Measurements from ENCODE around the gene PACSIN2. TPM values are rescaled to one million over a fixed set of nuclear protein-coding genes. Genes with fewer than 3 reads are reported as not detected.
"Not testable (repeated sequence)": the region's sequence is repeated elsewhere in the genome, so short reads cannot be mapped to it uniquely, and the experiment has no call there.

Gene PACSIN2
- total and polyA plus RNA-seq, 4 donors: 40.3 to 149 (median 84.0) TPM

DNA sequence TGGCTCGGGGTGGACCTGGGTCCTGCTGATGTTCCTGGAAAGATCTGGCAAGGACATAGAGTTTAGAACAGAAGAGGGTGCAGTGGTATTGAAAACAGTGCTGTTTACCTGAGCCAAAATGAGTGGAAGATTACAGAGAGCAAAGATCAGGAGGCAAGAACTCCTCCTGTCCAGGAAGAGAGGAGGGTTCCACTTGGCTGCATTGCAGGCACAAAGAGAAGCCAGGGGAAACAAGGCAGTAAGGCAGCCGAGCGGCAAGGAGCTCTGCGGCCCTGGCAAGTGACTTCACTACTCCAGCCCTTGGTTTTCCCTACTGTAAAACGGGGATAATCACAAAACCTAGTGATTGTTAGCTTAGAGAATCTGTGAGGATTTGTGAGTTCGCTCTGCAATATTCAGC lies 3.7 kb upstream of the PACSIN2 start:
- 81 to 85% methylated on average over 6 of the region's 6 CpGs for WGBS, 2 donors
- Histone ChIP-seq H3K27ac (ENCODE audit: low read depth in 1 of 2, low read length in 1 of 2) (peak overlapping the region in 1 of 2 donors; percentile 39), H3K4me1 (ENCODE audit: control insufficient read depth in 5 of 5, insufficient read depth in 5 of 5, low read length in 5 of 5) (peaks cover 0 to 10% (median 5%) of the 10 kb centered on the region in 5 donors), H3K9me3 (ENCODE audit: control insufficient read depth in 4 of 4, insufficient read depth in 3 of 4, low read length in 3 of 4) (no peaks in the 10 kb centered on the region), H3K9ac (ENCODE audit: insufficient read depth in 1 of 2, low read length in 2 of 2) (no peak overlapping the region), H3K27me3 (ENCODE audit: control insufficient read depth in 3 of 3, insufficient read depth in 3 of 3, low read length in 2 of 3) (no peaks in the 10 kb centered on the region), H3K36me3 (ENCODE audit: control insufficient read depth in 4 of 4, insufficient read depth in 4 of 4, low read length in 4 of 4) (no peaks in the 10 kb centered on the region), H3K4me3 (no peak overlapping the region)
- ATAC-seq (ENCODE audit: insufficient read depth, low FRiP score) (no peak), DNase-seq (no peak)
- TF ChIP-seq, protein P1, sequence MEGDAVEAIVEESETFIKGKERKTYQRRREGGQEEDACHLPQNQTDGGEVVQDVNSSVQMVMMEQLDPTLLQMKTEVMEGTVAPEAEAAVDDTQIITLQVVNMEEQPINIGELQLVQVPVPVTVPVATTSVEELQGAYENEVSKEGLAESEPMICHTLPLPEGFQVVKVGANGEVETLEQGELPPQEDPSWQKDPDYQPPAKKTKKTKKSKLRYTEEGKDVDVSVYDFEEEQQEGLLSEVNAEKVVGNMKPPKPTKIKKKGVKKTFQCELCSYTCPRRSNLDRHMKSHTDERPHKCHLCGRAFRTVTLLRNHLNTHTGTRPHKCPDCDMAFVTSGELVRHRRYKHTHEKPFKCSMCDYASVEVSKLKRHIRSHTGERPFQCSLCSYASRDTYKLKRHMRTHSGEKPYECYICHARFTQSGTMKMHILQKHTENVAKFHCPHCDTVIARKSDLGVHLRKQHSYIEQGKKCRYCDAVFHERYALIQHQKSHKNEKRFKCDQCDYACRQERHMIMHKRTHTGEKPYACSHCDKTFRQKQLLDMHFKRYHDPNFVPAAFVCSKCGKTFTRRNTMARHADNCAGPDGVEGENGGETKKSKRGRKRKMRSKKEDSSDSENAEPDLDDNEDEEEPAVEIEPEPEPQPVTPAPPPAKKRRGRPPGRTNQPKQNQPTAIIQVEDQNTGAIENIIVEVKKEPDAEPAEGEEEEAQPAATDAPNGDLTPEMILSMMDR (IDR thresholded peaks at IDR 0.05; ENCODE audit: control extremely low read depth, extremely low read depth): no peak

DNA sequence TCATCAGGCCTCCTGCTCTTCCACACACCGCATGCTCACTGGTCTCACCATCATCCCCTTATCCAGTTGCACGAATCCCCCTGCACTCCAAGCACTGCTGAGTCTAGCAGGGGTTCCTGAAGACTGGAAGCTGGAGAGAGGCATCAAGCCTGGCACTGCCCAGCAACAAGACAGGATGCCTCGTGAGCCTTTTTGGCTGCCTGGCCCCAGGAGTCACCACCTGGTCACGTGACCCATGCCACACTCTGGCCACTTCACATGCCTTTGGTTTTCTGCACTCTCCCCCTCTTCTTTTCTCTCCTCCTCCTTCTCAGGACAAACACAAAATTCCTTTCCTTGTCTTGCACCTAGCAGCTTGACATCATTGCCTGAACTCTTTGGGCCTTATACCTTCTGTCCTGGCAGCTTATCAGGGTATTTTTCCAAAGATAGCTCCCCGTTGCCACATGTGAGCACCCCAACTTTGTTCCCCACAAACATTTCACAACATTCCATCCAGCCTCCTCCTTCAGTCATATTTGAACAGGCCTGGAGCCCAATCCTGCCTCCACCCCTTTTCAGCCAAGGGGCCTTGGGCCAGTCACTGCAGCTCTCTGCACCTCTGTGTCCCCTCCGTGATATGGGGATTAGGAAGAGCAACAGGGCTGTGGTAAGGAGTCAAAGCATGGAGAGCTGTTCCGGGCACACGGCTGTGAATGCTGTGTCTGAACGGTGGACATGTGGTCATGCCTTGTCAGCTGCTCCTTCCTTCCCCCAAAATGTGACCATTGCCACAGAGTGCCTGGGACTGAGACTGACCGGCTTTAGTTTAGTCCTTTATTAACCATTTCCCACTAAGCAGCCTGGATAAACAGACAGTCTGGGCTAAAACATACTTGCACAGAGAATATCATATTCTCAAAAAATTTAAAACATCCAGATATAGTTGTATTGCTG lies 2.8 kb upstream of the PACSIN2 start:
- Histone ChIP-seq H3K4me3 (no peak overlapping the region), H3K36me3 (ENCODE audit: control insufficient read depth in 4 of 4, insufficient read depth in 4 of 4, low read length in 4 of 4) (no peaks in the 10 kb centered on the region), H3K27ac (ENCODE audit: low read depth in 1 of 2, low read length in 1 of 2) (peak overlapping the region in 1 of 2 donors; percentile 81), H3K27me3 (ENCODE audit: control insufficient read depth in 3 of 3, insufficient read depth in 3 of 3, low read length in 2 of 3) (no peaks in the 10 kb centered on the region), H3K9ac (ENCODE audit: insufficient read depth in 1 of 2, low read length in 2 of 2) (peak overlapping the region in 1 of 2 donors; percentile 11), H3K9me3 (ENCODE audit: control insufficient read depth in 4 of 4, insufficient read depth in 3 of 4, low read length in 3 of 4) (no peaks in the 10 kb centered on the region), H3K4me1 (ENCODE audit: control insufficient read depth in 5 of 5, insufficient read depth in 5 of 5, low read length in 5 of 5) (peaks cover 0 to 14% (median 10%) of the 10 kb centered on the region in 5 donors)
- 63 to 71% methylated on average over 10 of the region's 10 CpGs for WGBS, 2 donors
- TF ChIP-seq, protein P1 (IDR thresholded peaks at IDR 0.05; ENCODE audit: control extremely low read depth, extremely low read depth): no peak
- no peak for DNase-seq
- ATAC-seq (ENCODE audit: insufficient read depth, low FRiP score): no peak

DNA sequence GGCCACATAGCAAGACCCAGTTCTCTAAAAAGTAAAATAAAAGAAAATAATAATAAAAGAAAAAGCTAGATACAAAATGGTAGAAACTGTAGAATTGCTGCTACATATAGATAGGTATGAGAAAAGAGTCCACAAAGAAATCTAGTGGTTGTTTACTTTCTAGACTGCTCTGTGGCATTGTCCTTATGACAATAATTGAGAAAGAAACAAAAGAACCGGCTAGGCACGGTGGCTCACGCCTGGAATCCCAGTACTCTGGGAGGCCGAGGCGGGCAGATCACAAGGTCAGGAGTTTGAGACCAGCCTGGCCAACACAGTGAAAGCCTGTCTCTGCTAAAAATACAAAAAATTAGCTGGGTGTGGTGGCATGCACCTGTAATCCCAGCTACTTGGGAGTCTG lies 1.2 kb upstream of the PACSIN2 start:
- H3K27me3 ChIP-seq (ENCODE audit: control insufficient read depth in 3 of 3, insufficient read depth in 3 of 3, low read length in 2 of 3); ATAC-seq (ENCODE audit: insufficient read depth, low FRiP score); H3K36me3 ChIP-seq (ENCODE audit: control insufficient read depth in 4 of 4, insufficient read depth in 4 of 4, low read length in 4 of 4); H3K9me3 ChIP-seq (ENCODE audit: control insufficient read depth in 4 of 4, insufficient read depth in 3 of 4, low read length in 3 of 4); DNase-seq; H3K9ac ChIP-seq (ENCODE audit: insufficient read depth in 1 of 2, low read length in 2 of 2); H3K4me3 ChIP-seq: not testable (repeated sequence)
- WGBS, 2 donors: 86 to 92% methylated on average over 5 of the region's 5 CpGs
- Histone ChIP-seq H3K27ac (ENCODE audit: low read depth in 1 of 2, low read length in 1 of 2) (peak overlapping the region in 1 of 2 donors; percentile 51), H3K4me1 (ENCODE audit: control insufficient read depth in 5 of 5, insufficient read depth in 5 of 5, low read length in 5 of 5) (peaks cover 1 to 14% (median 11%) of the 10 kb centered on the region in 5 donors)

DNA sequence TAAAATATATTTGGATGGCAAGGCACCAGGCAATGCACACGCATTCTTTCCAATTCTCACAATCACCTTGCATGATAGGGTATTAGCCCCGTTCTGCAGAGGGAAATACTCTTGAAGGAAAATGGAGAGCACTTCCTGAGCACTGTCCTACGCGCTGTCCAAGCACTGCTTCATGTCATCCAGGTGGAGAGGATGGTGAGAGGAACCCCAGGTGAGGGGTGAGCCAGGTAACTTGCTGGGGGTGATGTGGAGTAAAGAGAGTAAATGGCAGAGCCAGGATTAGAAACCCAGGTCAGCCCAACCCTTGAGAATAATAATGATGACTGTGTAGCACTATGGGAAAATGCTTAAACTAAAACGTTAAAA lies 711 bp upstream of the PACSIN2 start:
- H3K4me3 ChIP-seq: no peak overlapping the region
- ATAC-seq (ENCODE audit: insufficient read depth, low FRiP score) (no peak), DNase-seq (no peak)
- no peaks in the 10 kb centered on the region for H3K36me3 ChIP-seq (ENCODE audit: control insufficient read depth in 4 of 4, insufficient read depth in 4 of 4, low read length in 4 of 4)
- TF ChIP-seq, protein P1 (IDR thresholded peaks at IDR 0.05; ENCODE audit: control extremely low read depth, extremely low read depth): no peak
- H3K9ac ChIP-seq (ENCODE audit: insufficient read depth in 1 of 2, low read length in 2 of 2): peak overlapping the region in 1 of 2 donors; percentile 71
- H3K9me3 ChIP-seq (ENCODE audit: control insufficient read depth in 4 of 4, insufficient read depth in 3 of 4, low read length in 3 of 4): no peaks in the 10 kb centered on the region
- peak overlapping the region in 1 of 2 donors; percentile 96 for H3K27ac ChIP-seq (ENCODE audit: low read depth in 1 of 2, low read length in 1 of 2)
- H3K4me1 ChIP-seq (ENCODE audit: control insufficient read depth in 5 of 5, insufficient read depth in 5 of 5, low read length in 5 of 5): peaks cover 4 to 14% (median 11%) of the 10 kb centered on the region in 5 donors
- H3K27me3 ChIP-seq (ENCODE audit: control insufficient read depth in 3 of 3, insufficient read depth in 3 of 3, low read length in 2 of 3): no peaks in the 10 kb centered on the region
- 15 to 20% methylated on average over 5 of the region's 5 CpGs for WGBS, 2 donors
